Smooth muscle cell (in vitro differentiated cells): ENCODE results near the gene GIMAP1. TPM values are rescaled to one million over a fixed set of nuclear protein-coding genes. Genes with fewer than 3 reads are reported as not detected.

Experiments used
- DNase-seq: peaks from one replicate; lab custom pipeline; 2025; ENCODE audit not compliant: unreplicated experiment; lab: John Stamatoyannopoulos, UW
- H2AFZ ChIP-seq: fragments of 200-600 bp; sonication (generic); 2 replicates; pipeline ENCODE4 v1.6.0; 2016; ENCODE audit warnings: antibody characterized with exemption, low read depth, mild to moderate bottlenecking
- H3F3A ChIP-seq: fragments of 200-600 bp; sonication (generic); 2 replicates; pipeline ENCODE4 v1.6.0; 2017; ENCODE audit warnings: antibody characterized with exemption, low read depth
- H3K27ac ChIP-seq: fragments of 200-600 bp; sonication (generic); 2 replicates; pipeline ENCODE4 v1.5.1; 2016; ENCODE audit warnings: low read depth, mild to moderate bottlenecking
- H3K27me3 ChIP-seq: fragments of 200-600 bp; sonication (generic); 2 replicates; pipeline ENCODE4 v1.6.1; 2016; ENCODE audit warnings: low read depth, mild to moderate bottlenecking
- H3K36me3 ChIP-seq: fragments of 200-600 bp; sonication (generic); 2 replicates; pipeline ENCODE4 v1.5.1; 2016; ENCODE audit warnings: low read depth
- H3K4me1 ChIP-seq: fragments of 200-600 bp; sonication (generic); 2 replicates; pipeline ENCODE4 v1.5.1; 2016; ENCODE audit warnings: low read depth
- H3K4me2 ChIP-seq: fragments of 200-600 bp; sonication (generic); 2 replicates; pipeline ENCODE4 v1.6.0; 2016; ENCODE audit warnings: mild to moderate bottlenecking
- H3K4me3 ChIP-seq: fragments of 200-600 bp; sonication (generic); 2 replicates; pipeline ENCODE4 v1.5.1; 2016; ENCODE audit warnings: mild to moderate bottlenecking
- H3K79me2 ChIP-seq: fragments of 200-600 bp; sonication (generic); 2 replicates; pipeline ENCODE4 v1.6.0; 2016; ENCODE audit warnings: low read depth, mild to moderate bottlenecking
- H3K9ac ChIP-seq: fragments of 200-600 bp; sonication (generic); 2 replicates; pipeline ENCODE4 v1.6.0; 2016; ENCODE audit warnings: low read depth
- H3K9me3 ChIP-seq: fragments of 200-600 bp; sonication (generic); replicated peaks from 2 replicates; pipeline ENCODE4 v1.5.1; 2016; ENCODE audit warnings: low read depth
- H4K20me1 ChIP-seq: fragments of 200-600 bp; sonication (generic); 2 replicates; pipeline ENCODE4 v1.6.0; 2016; ENCODE audit warnings: low read depth
- WGBS: methylation state at CpG from one replicate; pipeline ENCODE4 v1.1.7; 2016; ENCODE audit warnings: low lambda C conversion rate; 5-methylcytosine and 5-hydroxymethylcytosine counted together
- polyA plus RNA-seq: library from polyadenylated mRNA; unstranded; fragments of >200 nt; fragmentation: Nextera tagmentation; extraction: Ambion mirVana; gene quantifications from 2 replicates; pipeline ENCODE4 v1.2.1, GENCODE V29; 2016
- total RNA-seq: library from RNA; depleted of rRNA; stranded (reverse); fragments of >200 nt; gene quantifications from 2 replicates; pipeline ENCODE4 v1.2.3, GENCODE V29; 2014
- TF ChIP-seq, protein P1 (sequence below): fragments of 200-600 bp; sonication (generic); IDR thresholded peaks from 2 replicates; pipeline ENCODE4 v1.5.1; 2017; ENCODE audit warnings: borderline replicate concordance, mild to moderate bottlenecking, antibody characterized with exemption; ENCODE audit not compliant: insufficient read depth, poor library complexity, severe bottlenecking

GIMAP1 gene
- total and polyA plus RNA-seq, 2 experiments from 2014 or later = not detected

DNA sequence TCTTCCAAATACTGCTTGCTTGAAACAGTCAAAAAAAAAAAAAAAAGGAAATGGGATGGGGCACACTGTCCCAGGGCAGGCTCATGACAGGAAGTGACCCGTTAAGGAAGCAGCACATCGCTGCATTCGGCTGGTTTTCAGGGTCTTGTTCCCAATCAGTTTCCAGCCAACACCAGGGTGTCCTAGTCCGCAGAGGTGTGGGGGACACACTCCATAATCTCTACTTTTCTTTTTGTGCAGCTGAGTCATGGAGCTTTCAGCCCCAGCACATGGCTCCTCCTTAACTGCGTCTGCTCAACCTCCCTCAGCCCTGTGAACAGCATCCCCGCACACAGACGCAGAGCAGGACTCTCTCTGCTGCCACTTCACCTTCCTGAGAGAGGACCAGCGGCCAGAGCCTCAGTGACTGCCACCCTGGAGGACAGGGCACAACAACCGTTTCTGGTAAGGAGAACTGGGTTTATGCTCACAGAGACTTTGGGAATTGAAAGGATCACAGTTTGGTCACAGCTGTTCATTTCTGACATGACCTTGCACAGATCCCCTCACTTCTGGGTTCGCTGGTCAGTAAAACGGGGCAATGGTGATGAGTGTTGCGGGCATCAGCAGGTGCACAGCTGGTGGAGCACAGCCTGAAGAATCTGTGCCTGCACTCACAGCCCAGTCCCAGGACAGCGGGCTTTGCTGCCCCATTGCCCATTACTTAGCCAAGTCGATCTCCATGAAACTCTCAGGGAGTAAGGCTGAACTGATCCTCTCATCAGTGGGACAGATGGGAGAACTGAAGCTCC lies 21.0 kb downstream of the GIMAP1 start, which contains the start of gene GIMAP5:
GIMAP5 (plus strand) TSS at position 154 of the 791 bp plus-strand sequence. CDS start 3,467 bp downstream, outside the sequence.
- Histone ChIP-seq H3K27ac (no peak within 1 kb of the TSS), H3K4me1 (no peaks in the 10 kb centered on the region), H3K4me3 (no peak within 1 kb of the TSS), H3K9ac (no peak within 1 kb of the TSS), H3K9me3 (no peaks in the 10 kb centered on the region), H4K20me1 (no peaks in the 10 kb centered on the region), H3K79me2 (no peaks in the 10 kb centered on the region), H3K36me3 (no peaks in the 10 kb centered on the region), H3K4me2 (no peak within 1 kb of the TSS), H3K27me3 (peaks cover 60% of the 10 kb centered on the region), H3F3A (no peaks in the 10 kb centered on the region), H2AFZ (no peak within 1 kb of the TSS)
- DNase-seq = no peak
- TF ChIP-seq, protein P1, sequence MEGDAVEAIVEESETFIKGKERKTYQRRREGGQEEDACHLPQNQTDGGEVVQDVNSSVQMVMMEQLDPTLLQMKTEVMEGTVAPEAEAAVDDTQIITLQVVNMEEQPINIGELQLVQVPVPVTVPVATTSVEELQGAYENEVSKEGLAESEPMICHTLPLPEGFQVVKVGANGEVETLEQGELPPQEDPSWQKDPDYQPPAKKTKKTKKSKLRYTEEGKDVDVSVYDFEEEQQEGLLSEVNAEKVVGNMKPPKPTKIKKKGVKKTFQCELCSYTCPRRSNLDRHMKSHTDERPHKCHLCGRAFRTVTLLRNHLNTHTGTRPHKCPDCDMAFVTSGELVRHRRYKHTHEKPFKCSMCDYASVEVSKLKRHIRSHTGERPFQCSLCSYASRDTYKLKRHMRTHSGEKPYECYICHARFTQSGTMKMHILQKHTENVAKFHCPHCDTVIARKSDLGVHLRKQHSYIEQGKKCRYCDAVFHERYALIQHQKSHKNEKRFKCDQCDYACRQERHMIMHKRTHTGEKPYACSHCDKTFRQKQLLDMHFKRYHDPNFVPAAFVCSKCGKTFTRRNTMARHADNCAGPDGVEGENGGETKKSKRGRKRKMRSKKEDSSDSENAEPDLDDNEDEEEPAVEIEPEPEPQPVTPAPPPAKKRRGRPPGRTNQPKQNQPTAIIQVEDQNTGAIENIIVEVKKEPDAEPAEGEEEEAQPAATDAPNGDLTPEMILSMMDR = no peak
- WGBS = 70% methylated on average over 14 of the region's 14 CpGs

DNA sequence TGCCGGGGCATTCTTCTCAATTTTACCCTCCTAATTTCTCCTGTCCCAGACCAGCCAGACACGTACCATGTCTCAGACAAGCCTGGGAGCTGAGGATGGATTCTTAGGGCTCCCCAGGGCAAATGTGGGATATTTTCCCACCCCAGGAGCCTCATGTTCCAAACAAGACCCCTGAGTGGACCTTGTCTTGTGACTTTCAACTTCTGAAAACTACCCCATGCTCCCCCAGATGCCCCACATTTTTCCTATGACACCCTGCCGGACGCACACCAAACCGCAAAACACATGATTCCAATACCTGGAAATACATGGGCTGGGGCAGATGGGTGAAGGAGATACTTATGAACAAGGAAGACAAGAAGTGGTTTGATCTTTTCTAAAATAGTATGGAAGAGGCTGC lies 21.7 kb downstream of the GIMAP1 start:
- H3K79me2 ChIP-seq = no peaks in the 10 kb centered on the region
- WGBS = 86% methylated on average over 5 of the region's 5 CpGs
- H4K20me1 ChIP-seq = no peaks in the 10 kb centered on the region
- H3K27ac ChIP-seq = no peak overlapping the region
- H3K9ac ChIP-seq = no peak overlapping the region
- H3K4me2 ChIP-seq = no peak overlapping the region
- H2AFZ ChIP-seq = no peak overlapping the region
- no peak overlapping the region for H3K4me3 ChIP-seq
- H3F3A ChIP-seq = no peaks in the 10 kb centered on the region
- DNase-seq = no peak
- no peaks in the 10 kb centered on the region for H3K9me3 ChIP-seq
- no peaks in the 10 kb centered on the region for H3K36me3 ChIP-seq
- peaks cover 66% of the 10 kb centered on the region for H3K27me3 ChIP-seq
- no peaks in the 10 kb centered on the region for H3K4me1 ChIP-seq
- TF ChIP-seq, protein P1 = no peak

DNA sequence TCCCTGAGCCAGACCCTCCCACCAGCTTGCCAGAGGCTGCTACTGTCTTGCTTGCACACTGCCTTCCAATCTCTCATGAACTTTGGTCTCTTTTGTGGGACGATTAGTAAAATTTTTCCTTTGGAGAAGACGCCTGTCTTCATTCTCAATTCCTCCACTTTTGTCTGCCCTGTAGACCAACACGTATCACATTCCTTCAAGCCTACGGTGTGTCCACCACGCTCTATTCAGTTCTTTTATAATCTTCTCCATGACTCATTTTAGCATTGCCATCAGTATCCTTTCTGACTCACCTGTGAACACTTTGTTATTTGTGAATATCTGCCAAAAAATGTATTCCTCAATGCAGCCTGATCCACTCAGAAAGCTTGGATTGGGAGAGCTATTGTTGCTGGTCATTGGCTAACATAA lies 22.2 kb downstream of the GIMAP1 start:
- no peaks in the 10 kb centered on the region for H3F3A ChIP-seq
- H3K27ac ChIP-seq = no peak overlapping the region
- no peaks in the 10 kb centered on the region for H4K20me1 ChIP-seq
- H2AFZ ChIP-seq = no peak overlapping the region
- TF ChIP-seq, protein P1 = no peak
- H3K4me3 ChIP-seq = no peak overlapping the region
- no peaks in the 10 kb centered on the region for H3K79me2 ChIP-seq
- no peaks in the 10 kb centered on the region for H3K9me3 ChIP-seq
- no peaks in the 10 kb centered on the region for H3K4me1 ChIP-seq
- H3K36me3 ChIP-seq = no peaks in the 10 kb centered on the region
- no peak overlapping the region for H3K4me2 ChIP-seq
- H3K27me3 ChIP-seq = peaks cover 71% of the 10 kb centered on the region
- WGBS = 66% methylated on average over 5 of the region's 5 CpGs
- DNase-seq = no peak
- H3K9ac ChIP-seq = no peak overlapping the region

DNA sequence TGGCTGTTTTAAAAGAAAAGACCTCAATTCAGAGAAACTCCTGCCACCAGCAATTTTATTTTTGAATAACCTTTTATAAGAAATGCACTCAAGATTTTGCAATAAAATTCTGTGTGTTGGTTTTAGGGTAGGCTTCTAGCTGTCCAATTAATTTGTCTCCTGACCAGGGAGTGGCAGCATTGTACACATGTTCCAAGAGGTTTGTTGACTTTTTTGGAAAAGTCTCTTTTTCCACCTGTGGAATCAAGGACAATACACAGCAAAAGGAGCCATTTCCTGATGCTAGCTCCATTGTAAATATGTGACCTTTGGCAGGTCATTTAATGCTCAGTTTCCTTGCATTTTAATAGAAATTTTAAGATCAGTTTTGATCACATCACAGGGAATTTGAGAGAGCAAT lies 22.6 kb downstream of the GIMAP1 start:
- Histone ChIP-seq H2AFZ (no peak overlapping the region), H3K27ac (no peak overlapping the region), H3K4me3 (no peak overlapping the region), H3K36me3 (no peaks in the 10 kb centered on the region), H4K20me1 (no peaks in the 10 kb centered on the region), H3F3A (no peaks in the 10 kb centered on the region), H3K4me1 (no peaks in the 10 kb centered on the region), H3K79me2 (no peaks in the 10 kb centered on the region), H3K4me2 (no peak overlapping the region), H3K9ac (no peak overlapping the region), H3K9me3 (no peaks in the 10 kb centered on the region), H3K27me3 (peaks cover 75% of the 10 kb centered on the region)
- no peak for DNase-seq
- TF ChIP-seq, protein P1 = no peak
